NOMO-1 treated with DMSO at 0.1 percent for 48 hours (cell line): ENCODE data around the gene NHLRC1.

Experiments
- DNase-seq: peaks from one replicate; lab custom pipeline; 2025; ENCODE audit not compliant: unreplicated experiment; lab: John Stamatoyannopoulos, UW

Gene NHLRC1

GRCh38 chr6:18139935-18140621, 17.6 kb upstream of the NHLRC1 start:
- no peak for DNase-seq

GRCh38 chr6:18138906-18139305, 16.4 kb upstream of the NHLRC1 start:
- no peak for DNase-seq

GRCh38 chr6:18136260-18136659, 13.8 kb upstream of the NHLRC1 start:
- no peak for DNase-seq

- no peak for DNase-seq
Observed at GRCh38 chr6:18135171-18135570, 12.7 kb upstream of the NHLRC1 start.

- DNase-seq: no peak
Observed at GRCh38 chr6:18132346-18132745, 9.9 kb upstream of the NHLRC1 start.

- no peak for DNase-seq
Observed at GRCh38 chr6:18126121-18126520, 3.6 kb upstream of the NHLRC1 start.

GRCh38 chr6:18121580-18122127, 823 bp downstream of the NHLRC1 start:
- no peak for DNase-seq

- DNase-seq: no peak
Observed at GRCh38 chr6:18119236-18119635, 3.2 kb downstream of the NHLRC1 start.

GRCh38 chr6:18118330-18118729, 4.1 kb downstream of the NHLRC1 start:
- DNase-seq: no peak

GRCh38 chr6:18117136-18117535, 5.3 kb downstream of the NHLRC1 start:
- no peak for DNase-seq

- peak; percentile 37 for DNase-seq
Observed at GRCh38 chr6:18115356-18115755, 7.1 kb downstream of the NHLRC1 start.

- DNase-seq: no peak
Observed at GRCh38 chr6:18110162-18110561, 12.3 kb downstream of the NHLRC1 start.

- no peak for DNase-seq
Observed at GRCh38 chr6:18107061-18107460, 15.4 kb downstream of the NHLRC1 start.

GRCh38 chr6:18102783-18103509, 19.5 kb downstream of the NHLRC1 start:
- no peak for DNase-seq

- no peak for DNase-seq
Observed at GRCh38 chr6:18101873-18102272, 20.6 kb downstream of the NHLRC1 start.

- DNase-seq: no peak
Observed at GRCh38 chr6:18101271-18101670, 21.2 kb downstream of the NHLRC1 start.

- no peak for DNase-seq
Observed at GRCh38 chr6:18100296-18100695, 22.2 kb downstream of the NHLRC1 start.

GRCh38 chr6:18099511-18099910, 23.0 kb downstream of the NHLRC1 start:
- DNase-seq: no peak

GRCh38 chr6:18096423-18096822, 26.1 kb downstream of the NHLRC1 start:
- no peak for DNase-seq

- no peak for DNase-seq
Observed at GRCh38 chr6:18091382-18091781, 31.1 kb downstream of the NHLRC1 start.

- no peak for DNase-seq
Observed at GRCh38 chr6:18090349-18090786, 32.1 kb downstream of the NHLRC1 start.
